GM23338 (cell line): ENCODE data around the gene MARCHF3. TPM values are rescaled to one million over a fixed set of nuclear protein-coding genes. Genes with fewer than 3 reads are reported as not detected.

ENCODE experiments used
- ATAC-seq: fragments of 200-7000 bp; cut with Tn5 transposase; 3 replicates; pipeline ENCODE4 v1.9.1; 2020
- DNase-seq: peaks from one replicate; pipeline ENCODE4 v3.0.0-alpha.2; 2015; ENCODE audit warnings: low spot score
- H2AFZ ChIP-seq: fragments of 200-600 bp; sonication (generic); 2 replicates; pipeline ENCODE4 v1.8.0; 2016; ENCODE audit warnings: antibody characterized with exemption, mild to moderate bottlenecking, moderate library complexity
- H3F3A ChIP-seq: fragments of 200-600 bp; sonication (generic); replicated peaks from 2 replicates; pipeline ENCODE4 v1.8.0; 2017; ENCODE audit warnings: antibody characterized with exemption, mixed run types, low read depth
- H3K27ac ChIP-seq: fragments of 200-600 bp; sonication (generic); 2 replicates; pipeline ENCODE4 v1.6.1; 2016; ENCODE audit warnings: low read depth
- H3K27me3 ChIP-seq: fragments of 200-600 bp; sonication (generic); 2 replicates; pipeline ENCODE4 v1.8.0; 2016; ENCODE audit warnings: mild to moderate bottlenecking, mixed run types, moderate library complexity; ENCODE audit not compliant: insufficient read depth
- H3K36me3 ChIP-seq: fragments of 200-600 bp; sonication (generic); 2 replicates; pipeline ENCODE4 v1.8.0; 2016; ENCODE audit warnings: mild to moderate bottlenecking; ENCODE audit not compliant: insufficient read depth
- H3K4me1 ChIP-seq: fragments of 200-600 bp; sonication (generic); 2 replicates; pipeline ENCODE4 v1.8.0; 2016; ENCODE audit warnings: mild to moderate bottlenecking, moderate library complexity; ENCODE audit not compliant: insufficient read depth
- H3K4me2 ChIP-seq: fragments of 200-600 bp; sonication (generic); 2 replicates; pipeline ENCODE4 v1.7.1; 2017; ENCODE audit warnings: mixed run types
- H3K4me3 ChIP-seq: fragments of 200-600 bp; sonication (generic); 2 replicates; pipeline ENCODE4 v1.6.1; 2016; ENCODE audit warnings: mixed run types
- H3K79me2 ChIP-seq: fragments of 200-600 bp; sonication (generic); replicated peaks from 2 replicates; pipeline ENCODE4 v1.8.0; 2017; ENCODE audit warnings: mild to moderate bottlenecking; ENCODE audit not compliant: insufficient read depth
- H3K9me2 ChIP-seq: fragments of 200-600 bp; sonication (generic); 2 replicates; pipeline ENCODE4 v1.8.0; 2017; ENCODE audit not compliant: insufficient read depth
- H4K20me1 ChIP-seq: fragments of 200-600 bp; sonication (generic); replicated peaks from 2 replicates; pipeline ENCODE4 v1.8.0; 2017; ENCODE audit warnings: mild to moderate bottlenecking; ENCODE audit not compliant: insufficient read depth
- H3K27ac Mint-ChIP-seq: 2 replicates; pipeline ENCODE4 v1.8.0; 2020; ENCODE audit warnings: inconsistent platforms, mild to moderate bottlenecking, moderate library complexity, mixed read lengths
- H3K27me3 Mint-ChIP-seq: 3 replicates; pipeline ENCODE4 v1.8.0; 2022; ENCODE audit warnings: low read depth, mild to moderate bottlenecking, moderate library complexity, mixed read lengths, inconsistent platforms; ENCODE audit not compliant: insufficient read depth, poor library complexity
- H3K36me3 Mint-ChIP-seq: 3 replicates; pipeline ENCODE4 v1.8.0; 2021; ENCODE audit warnings: low read depth, mild to moderate bottlenecking, inconsistent platforms, moderate library complexity, mixed read lengths
- H3K4me1 Mint-ChIP-seq: 3 replicates; pipeline ENCODE4 v1.8.0; 2020; ENCODE audit warnings: mild to moderate bottlenecking, inconsistent platforms, mixed read lengths
- H3K4me3 Mint-ChIP-seq: 3 replicates; pipeline ENCODE4 v1.8.0; 2021; ENCODE audit warnings: moderate library complexity, mild to moderate bottlenecking, inconsistent platforms, mixed read lengths
- H3K9me3 Mint-ChIP-seq: 3 replicates; pipeline ENCODE4 v1.8.0; 2020; ENCODE audit warnings: moderate library complexity, mild to moderate bottlenecking, inconsistent platforms, mixed read lengths
- CREB1 ChIP-seq: fragments of 250-450 bp; sonication (Bioruptor Pico); IDR thresholded peaks from 2 replicates; pipeline ENCODE4 v1.5.0; 2020; ENCODE audit warnings: low read depth, mild to moderate bottlenecking, moderate library complexity
- EZH2phosphoT487 ChIP-seq: fragments of 200-600 bp; sonication (generic); IDR thresholded peaks from one replicate; pipeline ENCODE4 v1.8.1; 2018; ENCODE audit warnings: antibody characterized with exemption; ENCODE audit not compliant: unreplicated experiment
- JUNB ChIP-seq: IDR thresholded peaks from one replicate; pipeline ENCODE4 v1.6.1; 2016; ENCODE audit warnings: antibody characterized with exemption; ENCODE audit not compliant: unreplicated experiment
- POLR2AphosphoS5 ChIP-seq: IDR thresholded peaks from 2 replicates; pipeline ENCODE4 v1.6.1; 2016; ENCODE audit warnings: antibody characterized with exemption, low read depth
- ZNF114 ChIP-seq: fragments of 250-450 bp; sonication (Bioruptor Pico); IDR thresholded peaks from 2 replicates; pipeline ENCODE4 v1.5.0; 2020; ENCODE audit warnings: mild to moderate bottlenecking, moderate library complexity
- ZNF331 ChIP-seq: fragments of 250-450 bp; sonication (Bioruptor Pico); IDR thresholded peaks from 2 replicates; pipeline ENCODE4 v1.5.0; 2020; ENCODE audit warnings: low read depth, mild to moderate bottlenecking, moderate library complexity
- polyA plus RNA-seq: library from polyadenylated mRNA; unstranded; fragments of >200 nt; fragmentation: Nextera tagmentation; extraction: Ambion mirVana; gene quantifications from 2 replicates; pipeline ENCODE4 v1.2.1, GENCODE V29; 2016
- total RNA-seq: library from RNA; depleted of rRNA; stranded (reverse); fragments of >200 nt; shearing (Covaris generic); gene quantifications from 2 replicates; pipeline ENCODE4 v1.2.3, GENCODE V29; 2014
- TF ChIP-seq, protein P1 (sequence below), 2 experiments: fragments of 200-600 bp in 1 of 2; sonication (generic) in 1 of 2; conservative IDR thresholded peaks; 2 replicates each; pipeline versions ENCODE4 v1.5.1 to v1.6.1; 2016 to 2017; ENCODE audit warnings: antibody characterized with exemption in 2 of 2, low read depth in 2 of 2, mild to moderate bottlenecking in 2 of 2, moderate library complexity in 1 of 2
- TF ChIP-seq, protein P2 (sequence below): IDR thresholded peaks from 2 replicates; pipeline ENCODE4 v1.6.1; 2016; ENCODE audit warnings: antibody characterized with exemption
- TF ChIP-seq, protein P3 (sequence below): fragments of 250-450 bp; sonication (Bioruptor Pico); IDR thresholded peaks from 2 replicates; pipeline ENCODE4 v1.5.0; 2020; ENCODE audit warnings: mild to moderate bottlenecking, moderate library complexity

Gene MARCHF3
- total and polyA plus RNA-seq, 2 experiments from 2014 or later: 7.0 to 12.7 TPM

GRCh38 chr5:126914801-126915436 is 115.4 kb downstream of the MARCHF3 start:
- Mint-ChIP-seq H3K27me3 (peaks cover 1% of the 10 kb centered on the region), H3K4me1 (peaks cover 24% of the 10 kb centered on the region), H3K9me3 (peaks cover 18% of the 10 kb centered on the region), H3K36me3 (peaks cover 27% of the 10 kb centered on the region), H3K4me3 (no peak overlapping the region), H3K27ac (no peak overlapping the region)
- Histone ChIP-seq H3K4me2 (no peak overlapping the region), H3K79me2 (no peaks in the 10 kb centered on the region), H3K4me3 (no peak overlapping the region), H3F3A (no peaks in the 10 kb centered on the region), H3K27ac (no peak overlapping the region), H3K36me3 (peaks cover 19% of the 10 kb centered on the region), H3K27me3 (no peaks in the 10 kb centered on the region), H3K4me1 (no peaks in the 10 kb centered on the region; the same call in 1 of the 2 replicates), H4K20me1 (no peaks in the 10 kb centered on the region), H3K9me2 (no peaks in the 10 kb centered on the region), H2AFZ (no peak overlapping the region)
- no peak for TF ChIP-seq ZNF114 (CRISPR knock-in tag)
- ATAC-seq: no peak
- DNase-seq: no peak

DNA sequence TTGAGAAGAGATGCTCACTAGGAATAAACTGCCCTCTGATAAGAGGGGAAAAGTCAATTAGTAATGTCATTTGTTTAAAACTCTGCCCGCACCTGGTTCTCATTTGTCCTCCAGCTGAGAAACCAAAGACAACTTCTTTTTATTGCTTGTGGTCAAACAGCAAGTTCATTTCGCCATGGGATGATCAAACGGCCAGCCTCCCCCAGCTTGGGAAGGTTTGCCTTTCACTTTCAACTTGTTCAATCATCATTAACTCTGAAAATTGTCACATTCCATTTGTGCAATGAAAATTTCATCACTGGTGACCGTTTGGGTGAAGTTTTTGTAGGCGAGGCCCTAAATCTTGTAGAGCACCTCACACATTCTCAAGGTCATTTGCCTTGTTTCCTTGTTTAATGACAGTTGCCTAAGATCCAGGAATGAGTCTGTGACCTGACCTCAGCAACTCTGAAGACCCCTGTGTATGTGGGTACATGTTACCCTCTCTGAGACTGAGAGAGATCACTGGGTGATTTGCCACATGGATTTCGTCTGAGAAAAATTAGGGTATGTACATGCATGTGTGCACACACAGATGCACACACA is 117.7 kb downstream of the MARCHF3 start:
- no peak for DNase-seq
- TF ChIP-seq, protein P1, sequence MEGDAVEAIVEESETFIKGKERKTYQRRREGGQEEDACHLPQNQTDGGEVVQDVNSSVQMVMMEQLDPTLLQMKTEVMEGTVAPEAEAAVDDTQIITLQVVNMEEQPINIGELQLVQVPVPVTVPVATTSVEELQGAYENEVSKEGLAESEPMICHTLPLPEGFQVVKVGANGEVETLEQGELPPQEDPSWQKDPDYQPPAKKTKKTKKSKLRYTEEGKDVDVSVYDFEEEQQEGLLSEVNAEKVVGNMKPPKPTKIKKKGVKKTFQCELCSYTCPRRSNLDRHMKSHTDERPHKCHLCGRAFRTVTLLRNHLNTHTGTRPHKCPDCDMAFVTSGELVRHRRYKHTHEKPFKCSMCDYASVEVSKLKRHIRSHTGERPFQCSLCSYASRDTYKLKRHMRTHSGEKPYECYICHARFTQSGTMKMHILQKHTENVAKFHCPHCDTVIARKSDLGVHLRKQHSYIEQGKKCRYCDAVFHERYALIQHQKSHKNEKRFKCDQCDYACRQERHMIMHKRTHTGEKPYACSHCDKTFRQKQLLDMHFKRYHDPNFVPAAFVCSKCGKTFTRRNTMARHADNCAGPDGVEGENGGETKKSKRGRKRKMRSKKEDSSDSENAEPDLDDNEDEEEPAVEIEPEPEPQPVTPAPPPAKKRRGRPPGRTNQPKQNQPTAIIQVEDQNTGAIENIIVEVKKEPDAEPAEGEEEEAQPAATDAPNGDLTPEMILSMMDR (conservative IDR thresholded peaks at IDR 0.05; ENCODE audit: low read depth in 2 of 2): no peak
- TF ChIP-seq, protein P2, sequence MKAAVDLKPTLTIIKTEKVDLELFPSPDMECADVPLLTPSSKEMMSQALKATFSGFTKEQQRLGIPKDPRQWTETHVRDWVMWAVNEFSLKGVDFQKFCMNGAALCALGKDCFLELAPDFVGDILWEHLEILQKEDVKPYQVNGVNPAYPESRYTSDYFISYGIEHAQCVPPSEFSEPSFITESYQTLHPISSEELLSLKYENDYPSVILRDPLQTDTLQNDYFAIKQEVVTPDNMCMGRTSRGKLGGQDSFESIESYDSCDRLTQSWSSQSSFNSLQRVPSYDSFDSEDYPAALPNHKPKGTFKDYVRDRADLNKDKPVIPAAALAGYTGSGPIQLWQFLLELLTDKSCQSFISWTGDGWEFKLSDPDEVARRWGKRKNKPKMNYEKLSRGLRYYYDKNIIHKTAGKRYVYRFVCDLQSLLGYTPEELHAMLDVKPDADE: no peak
- TF ChIP-seq ZNF114 (CRISPR knock-in tag) (no peak), JUNB (no peak), CREB1 (no peak), ZNF331 (CRISPR knock-in tag) (no peak), POLR2AphosphoS5 (no peak), EZH2phosphoT487 (no peak)
- TF ChIP-seq, protein P3, sequence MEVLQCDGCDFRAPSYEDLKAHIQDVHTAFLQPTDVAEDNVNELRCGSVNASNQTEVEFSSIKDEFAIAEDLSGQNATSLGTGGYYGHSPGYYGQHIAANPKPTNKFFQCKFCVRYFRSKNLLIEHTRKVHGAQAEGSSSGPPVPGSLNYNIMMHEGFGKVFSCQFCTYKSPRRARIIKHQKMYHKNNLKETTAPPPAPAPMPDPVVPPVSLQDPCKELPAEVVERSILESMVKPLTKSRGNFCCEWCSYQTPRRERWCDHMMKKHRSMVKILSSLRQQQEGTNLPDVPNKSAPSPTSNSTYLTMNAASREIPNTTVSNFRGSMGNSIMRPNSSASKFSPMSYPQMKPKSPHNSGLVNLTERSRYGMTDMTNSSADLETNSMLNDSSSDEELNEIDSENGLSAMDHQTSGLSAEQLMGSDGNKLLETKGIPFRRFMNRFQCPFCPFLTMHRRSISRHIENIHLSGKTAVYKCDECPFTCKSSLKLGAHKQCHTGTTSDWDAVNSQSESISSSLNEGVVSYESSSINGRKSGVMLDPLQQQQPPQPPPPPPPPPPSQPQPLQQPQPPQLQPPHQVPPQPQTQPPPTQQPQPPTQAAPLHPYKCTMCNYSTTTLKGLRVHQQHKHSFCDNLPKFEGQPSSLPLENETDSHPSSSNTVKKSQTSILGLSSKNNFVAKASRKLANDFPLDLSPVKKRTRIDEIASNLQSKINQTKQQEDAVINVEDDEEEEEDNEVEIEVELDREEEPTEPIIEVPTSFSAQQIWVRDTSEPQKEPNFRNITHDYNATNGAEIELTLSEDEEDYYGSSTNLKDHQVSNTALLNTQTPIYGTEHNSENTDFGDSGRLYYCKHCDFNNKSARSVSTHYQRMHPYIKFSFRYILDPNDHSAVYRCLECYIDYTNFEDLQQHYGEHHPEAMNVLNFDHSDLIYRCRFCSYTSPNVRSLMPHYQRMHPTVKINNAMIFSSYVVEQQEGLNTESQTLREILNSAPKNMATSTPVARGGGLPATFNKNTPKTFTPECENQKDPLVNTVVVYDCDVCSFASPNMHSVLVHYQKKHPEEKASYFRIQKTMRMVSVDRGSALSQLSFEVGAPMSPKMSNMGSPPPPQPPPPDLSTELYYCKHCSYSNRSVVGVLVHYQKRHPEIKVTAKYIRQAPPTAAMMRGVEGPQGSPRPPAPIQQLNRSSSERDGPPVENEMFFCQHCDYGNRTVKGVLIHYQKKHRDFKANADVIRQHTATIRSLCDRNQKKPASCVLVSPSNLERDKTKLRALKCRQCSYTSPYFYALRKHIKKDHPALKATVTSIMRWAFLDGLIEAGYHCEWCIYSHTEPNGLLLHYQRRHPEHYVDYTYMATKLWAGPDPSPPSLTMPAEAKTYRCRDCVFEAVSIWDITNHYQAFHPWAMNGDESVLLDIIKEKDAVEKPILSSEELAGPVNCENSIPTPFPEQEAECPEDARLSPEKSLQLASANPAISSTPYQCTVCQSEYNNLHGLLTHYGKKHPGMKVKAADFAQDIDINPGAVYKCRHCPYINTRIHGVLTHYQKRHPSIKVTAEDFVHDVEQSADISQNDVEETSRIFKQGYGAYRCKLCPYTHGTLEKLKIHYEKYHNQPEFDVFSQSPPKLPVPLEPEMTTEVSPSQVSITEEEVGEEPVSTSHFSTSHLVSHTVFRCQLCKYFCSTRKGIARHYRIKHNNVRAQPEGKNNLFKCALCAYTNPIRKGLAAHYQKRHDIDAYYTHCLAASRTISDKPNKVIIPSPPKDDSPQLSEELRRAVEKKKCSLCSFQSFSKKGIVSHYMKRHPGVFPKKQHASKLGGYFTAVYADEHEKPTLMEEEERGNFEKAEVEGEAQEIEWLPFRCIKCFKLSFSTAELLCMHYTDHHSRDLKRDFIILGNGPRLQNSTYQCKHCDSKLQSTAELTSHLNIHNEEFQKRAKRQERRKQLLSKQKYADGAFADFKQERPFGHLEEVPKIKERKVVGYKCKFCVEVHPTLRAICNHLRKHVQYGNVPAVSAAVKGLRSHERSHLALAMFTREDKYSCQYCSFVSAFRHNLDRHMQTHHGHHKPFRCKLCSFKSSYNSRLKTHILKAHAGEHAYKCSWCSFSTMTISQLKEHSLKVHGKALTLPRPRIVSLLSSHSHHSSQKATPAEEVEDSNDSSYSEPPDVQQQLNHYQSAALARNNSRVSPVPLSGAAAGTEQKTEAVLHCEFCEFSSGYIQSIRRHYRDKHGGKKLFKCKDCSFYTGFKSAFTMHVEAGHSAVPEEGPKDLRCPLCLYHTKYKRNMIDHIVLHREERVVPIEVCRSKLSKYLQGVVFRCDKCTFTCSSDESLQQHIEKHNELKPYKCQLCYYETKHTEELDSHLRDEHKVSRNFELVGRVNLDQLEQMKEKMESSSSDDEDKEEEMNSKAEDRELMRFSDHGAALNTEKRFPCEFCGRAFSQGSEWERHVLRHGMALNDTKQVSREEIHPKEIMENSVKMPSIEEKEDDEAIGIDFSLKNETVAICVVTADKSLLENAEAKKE (CRISPR knock-in tag): no peak

More for the DNA sequence above, 117.7 kb downstream of the MARCHF3 start:
- Mint-ChIP-seq H3K27ac (no peak overlapping the region), H3K27me3 (peaks cover 1% of the 10 kb centered on the region), H3K9me3 (peaks cover 39% of the 10 kb centered on the region), H3K4me3 (no peak overlapping the region), H3K4me1 (peaks cover 17% of the 10 kb centered on the region), H3K36me3 (peaks cover 49% of the 10 kb centered on the region)
- no peak overlapping the region for H2AFZ ChIP-seq
- H3K27ac ChIP-seq: no peak overlapping the region
- no peak for ATAC-seq
- H3K4me3 ChIP-seq: no peak overlapping the region
- peaks cover 24% of the 10 kb centered on the region for H3K36me3 ChIP-seq
- H3K9me2 ChIP-seq: no peaks in the 10 kb centered on the region
- no peaks in the 10 kb centered on the region for H4K20me1 ChIP-seq
- no peaks in the 10 kb centered on the region for H3K4me1 ChIP-seq
- H3K4me2 ChIP-seq: no peak overlapping the region
- no peaks in the 10 kb centered on the region for H3K27me3 ChIP-seq
- no peaks in the 10 kb centered on the region for H3F3A ChIP-seq
- no peaks in the 10 kb centered on the region for H3K79me2 ChIP-seq
